Measurements from ENCODE around the gene TNK2. TPM values are rescaled to one million over a fixed set of nuclear protein-coding genes. Genes with fewer than 3 reads are reported as not detected.

Gene TNK2
- total RNA-seq, 1 donor from 2014 or later, result 56.7 TPM

DNA sequence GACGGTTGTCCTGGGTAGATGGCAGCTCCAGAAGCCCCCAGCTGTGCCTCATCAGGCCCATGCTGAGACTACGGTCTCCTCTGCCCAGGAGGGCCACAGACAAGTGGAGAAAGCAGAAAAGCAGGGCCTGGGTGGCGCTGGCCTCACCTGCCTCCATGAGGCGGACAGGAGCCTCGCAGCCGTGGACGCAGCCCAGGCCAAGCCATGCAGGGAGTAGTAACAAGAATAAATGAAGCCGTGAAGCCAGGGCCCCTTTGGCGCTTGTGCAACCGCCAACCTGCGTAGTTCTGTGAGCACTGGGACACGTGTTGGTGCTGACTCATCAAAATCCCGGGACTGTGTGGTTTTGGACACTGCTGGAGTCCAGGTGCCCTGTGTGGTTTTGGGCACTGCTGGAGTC is 84.4 kb downstream of the TNK2 start:
- H3K27me3 ChIP-seq (ENCODE audit: low read depth), result peaks cover 3% of the 10 kb centered on the region
- H3K36me3 ChIP-seq, result no peaks in the 10 kb centered on the region
- H3K27ac ChIP-seq, result peak overlapping the region; percentile 77
- no peak overlapping the region for H3K4me3 ChIP-seq
- TF ChIP-seq, protein P1, sequence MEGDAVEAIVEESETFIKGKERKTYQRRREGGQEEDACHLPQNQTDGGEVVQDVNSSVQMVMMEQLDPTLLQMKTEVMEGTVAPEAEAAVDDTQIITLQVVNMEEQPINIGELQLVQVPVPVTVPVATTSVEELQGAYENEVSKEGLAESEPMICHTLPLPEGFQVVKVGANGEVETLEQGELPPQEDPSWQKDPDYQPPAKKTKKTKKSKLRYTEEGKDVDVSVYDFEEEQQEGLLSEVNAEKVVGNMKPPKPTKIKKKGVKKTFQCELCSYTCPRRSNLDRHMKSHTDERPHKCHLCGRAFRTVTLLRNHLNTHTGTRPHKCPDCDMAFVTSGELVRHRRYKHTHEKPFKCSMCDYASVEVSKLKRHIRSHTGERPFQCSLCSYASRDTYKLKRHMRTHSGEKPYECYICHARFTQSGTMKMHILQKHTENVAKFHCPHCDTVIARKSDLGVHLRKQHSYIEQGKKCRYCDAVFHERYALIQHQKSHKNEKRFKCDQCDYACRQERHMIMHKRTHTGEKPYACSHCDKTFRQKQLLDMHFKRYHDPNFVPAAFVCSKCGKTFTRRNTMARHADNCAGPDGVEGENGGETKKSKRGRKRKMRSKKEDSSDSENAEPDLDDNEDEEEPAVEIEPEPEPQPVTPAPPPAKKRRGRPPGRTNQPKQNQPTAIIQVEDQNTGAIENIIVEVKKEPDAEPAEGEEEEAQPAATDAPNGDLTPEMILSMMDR (IDR thresholded peaks at IDR 0.05), result no peak
- no peaks in the 10 kb centered on the region for H3K4me1 ChIP-seq
- DNase-seq, result peak; percentile 76
- ATAC-seq, result peak; percentile 74 to 76
- H3K9me3 ChIP-seq, result no peaks in the 10 kb centered on the region
- intact Hi-C loops (cut with DNase I), result no loop called here

DNA sequence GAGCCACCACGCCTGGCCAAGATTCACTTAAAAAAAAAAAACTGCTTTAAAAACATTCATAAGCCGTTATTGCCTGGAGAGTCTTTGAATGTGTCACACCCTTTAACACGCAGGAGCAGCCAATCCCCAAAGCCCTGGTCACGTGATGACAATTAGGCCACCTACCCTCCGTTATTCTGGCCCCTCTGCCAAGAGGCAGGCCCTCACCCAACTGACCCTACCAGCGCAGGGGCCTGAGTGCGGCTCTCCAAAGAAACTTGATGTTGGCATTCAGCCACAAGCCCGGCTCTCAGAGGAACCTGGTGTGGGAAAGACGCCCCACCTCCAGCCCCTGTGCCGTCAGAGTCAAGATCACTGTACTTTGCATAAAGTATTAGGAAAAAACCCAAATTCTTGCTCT is 85.1 kb downstream of the TNK2 start:
- DNase-seq (peak; percentile 84), ATAC-seq (peak; percentile 81 to 89)
- no peak overlapping the region for H3K4me3 ChIP-seq
- TF ChIP-seq, protein P1 (IDR thresholded peaks at IDR 0.05), result no peak
- no peaks in the 10 kb centered on the region for H3K36me3 ChIP-seq
- peaks cover 3% of the 10 kb centered on the region for H3K27me3 ChIP-seq (ENCODE audit: low read depth)
- intact Hi-C loops (cut with DNase I), result no loop called here
- no peaks in the 10 kb centered on the region for H3K4me1 ChIP-seq
- peak overlapping the region; percentile 77 for H3K27ac ChIP-seq
- no peaks in the 10 kb centered on the region for H3K9me3 ChIP-seq

DNA sequence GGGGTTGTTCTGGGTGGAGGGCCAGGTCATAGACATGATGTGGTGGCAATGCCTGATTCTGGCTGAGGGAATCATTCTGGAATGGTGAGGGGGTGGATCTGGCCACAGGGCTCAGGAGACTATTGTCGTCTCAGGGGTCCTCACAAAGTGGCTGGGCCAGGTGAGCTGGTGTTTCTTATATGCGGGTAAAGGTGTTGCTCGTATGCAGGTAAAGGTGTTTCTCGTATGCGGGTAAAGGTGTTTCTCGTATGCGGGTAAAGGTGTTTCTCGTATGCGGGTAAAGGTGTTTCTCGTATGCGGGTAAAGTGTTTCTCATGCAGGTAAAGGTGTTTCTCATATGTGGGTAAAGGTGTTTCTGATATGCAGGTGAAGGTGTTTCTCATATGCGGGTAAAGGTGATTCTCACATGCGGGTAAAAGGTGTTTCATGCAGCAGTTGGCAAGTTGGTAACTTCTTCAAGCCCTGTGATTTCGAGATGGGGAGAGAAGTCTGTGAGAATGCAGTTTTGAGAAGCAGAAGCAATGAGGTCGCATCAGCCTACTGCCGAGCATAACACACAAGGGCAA is 86.1 kb downstream of the TNK2 start:
- Histone ChIP-seq H3K27me3 (ENCODE audit: low read depth) (peaks cover 3% of the 10 kb centered on the region), H3K27ac (no peak overlapping the region), H3K9me3 (no peaks in the 10 kb centered on the region), H3K4me1 (no peaks in the 10 kb centered on the region), H3K4me3 (no peak overlapping the region), H3K36me3 (no peaks in the 10 kb centered on the region)
- intact Hi-C loops (cut with DNase I), result no loop called here
- ATAC-seq (no peak), DNase-seq (no peak)
- TF ChIP-seq, protein P1 (IDR thresholded peaks at IDR 0.05), result no peak

DNA sequence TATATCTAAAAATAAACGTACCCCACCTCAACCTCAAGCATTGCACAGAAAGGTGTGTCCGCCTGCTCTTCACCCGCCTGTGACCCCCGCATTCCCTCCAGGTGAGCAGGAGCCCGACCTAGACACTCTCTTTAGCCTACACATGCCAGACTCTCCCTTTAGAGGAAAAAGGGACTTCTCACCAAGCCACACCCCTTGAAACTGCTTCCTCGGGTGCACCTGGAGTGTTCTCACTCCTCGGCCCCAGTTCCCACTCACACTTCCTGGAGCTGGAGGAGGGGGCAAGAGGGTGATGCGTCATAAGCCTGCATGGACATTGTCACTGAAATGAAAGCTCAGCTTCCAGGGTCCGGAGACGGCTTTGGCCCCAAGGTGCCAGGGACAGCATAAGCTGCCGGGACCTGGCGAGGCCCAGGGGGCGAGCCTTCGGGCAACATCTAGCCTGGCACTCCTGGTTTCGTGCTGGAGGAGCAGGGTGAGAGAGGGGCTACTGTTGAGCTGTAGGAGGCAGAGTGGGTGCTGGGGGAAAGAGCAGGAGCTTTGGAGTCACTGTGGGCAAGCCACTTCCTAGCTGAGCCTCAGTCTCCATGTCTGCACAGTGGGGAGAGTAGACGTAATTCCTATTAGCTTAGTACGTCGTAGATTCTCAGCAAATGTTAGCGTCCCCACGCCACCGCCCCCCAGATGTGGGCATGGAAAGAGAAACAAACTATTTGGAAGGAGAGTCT is 86.8 kb downstream of the TNK2 start:
- no peaks in the 10 kb centered on the region for H3K9me3 ChIP-seq
- peaks cover 3% of the 10 kb centered on the region for H3K27me3 ChIP-seq (ENCODE audit: low read depth)
- ATAC-seq, result peak; percentile 54 to 74
- H3K27ac ChIP-seq, result no peak overlapping the region
- TF ChIP-seq, protein P1 (IDR thresholded peaks at IDR 0.05), result no peak
- H3K4me3 ChIP-seq, result no peak overlapping the region
- no peaks in the 10 kb centered on the region for H3K36me3 ChIP-seq
- H3K4me1 ChIP-seq, result no peaks in the 10 kb centered on the region
- intact Hi-C loops (cut with DNase I), result no loop called here
- DNase-seq, result no peak

DNA sequence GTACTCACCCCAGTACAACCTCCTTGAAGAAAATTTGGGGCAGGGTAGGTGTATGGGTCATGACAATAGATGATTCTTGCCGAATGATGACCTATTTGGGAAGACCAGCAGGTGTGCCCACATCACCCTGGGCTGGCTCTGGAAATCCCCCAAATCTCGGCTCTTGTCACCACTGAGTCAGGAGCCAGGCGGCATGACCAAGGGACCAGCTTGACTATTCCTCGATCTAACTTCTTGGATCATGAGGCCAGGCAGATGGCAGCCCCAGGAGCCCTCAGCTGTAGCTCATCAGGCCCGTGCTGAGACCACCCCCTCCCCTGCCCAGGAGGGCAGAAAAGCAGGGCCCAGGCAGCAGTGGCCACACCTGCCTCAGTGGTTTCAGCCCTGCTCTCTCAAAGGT is 87.5 kb downstream of the TNK2 start:
- Histone ChIP-seq H3K9me3 (no peaks in the 10 kb centered on the region), H3K27me3 (ENCODE audit: low read depth) (peaks cover 3% of the 10 kb centered on the region), H3K4me3 (no peak overlapping the region), H3K4me1 (no peaks in the 10 kb centered on the region), H3K27ac (no peak overlapping the region), H3K36me3 (no peaks in the 10 kb centered on the region)
- TF ChIP-seq, protein P1 (IDR thresholded peaks at IDR 0.05), result no peak
- intact Hi-C loops (cut with DNase I), result no loop called here
- no peak for DNase-seq
- no peak for ATAC-seq

Measured in lower lobe of right lung (tissue), 2 donors.